HCT116 (cell line): ENCODE results near the gene ACADVL. TPM values are rescaled to one million over a fixed set of nuclear protein-coding genes. Genes with fewer than 3 reads are reported as not detected.
A peak's percentile ranks its signal among the peaks of the same experiment; 100 is the strongest.

ENCODE experiments used
- ATAC-seq: fragments of 200-7000 bp; cut with Tn5 transposase; 2 replicates; pipeline ENCODE4 v1.9.1; 2020; ENCODE audit warnings: mild to moderate bottlenecking, moderate library complexity
- BruUV-seq: library from RNA; stranded (reverse); fragments of 400-500 nt; replicated peaks from 2 replicates; lab custom pipeline; 2021; lab: Mats Ljungman, UMichigan
- CTCF ChIA-PET: fragments of 300-600 bp; sonication (Branson Sonifier 250); formaldehyde crosslinking; loops from one replicate; lab custom pipeline; 2021; ENCODE audit warnings: antibody characterized with exemption; lab: Charles Lee
- POLR2A ChIA-PET: fragments of 300-600, 350-600 bp; sonication (Branson Sonifier 250); formaldehyde crosslinking; loops from one replicate; lab custom pipeline; 2021; ENCODE audit warnings: antibody characterized with exemption; lab: Charles Lee
- RAD21 ChIA-PET, 2 experiments: fragments of 300-600 bp; sonication (Branson Sonifier 250); formaldehyde crosslinking; loops; one replicate each; lab custom pipeline; 2023; ENCODE audit warnings: low total read pairs in 2 of 2; ENCODE audit not compliant: uncharacterized antibody in 2 of 2, unreplicated experiment in 2 of 2, low non-redundant PET in 1 of 2; lab: Charles Lee
- DNase-seq: peaks from one replicate; pipeline ENCODE4 v3.0.0-alpha.2; 2010; ENCODE audit warnings: low read depth, low spot score
- H2AFZ ChIP-seq: fragments of 200-600 bp; shearing (Covaris generic), sonication (generic); 2 replicates; pipeline ENCODE4 v1.6.1; 2017; ENCODE audit warnings: low read depth, mixed run types, mixed read lengths, antibody characterized with exemption, low read length; ENCODE audit not compliant: poor library complexity, severe bottlenecking
- H3K27ac ChIP-seq: 2 replicates; pipeline ENCODE4 v1.5.1; 2012; ENCODE audit warnings: low read depth, low read length
- H3K27me3 ChIP-seq: fragments of 200-600 bp; sonication (generic); 2 replicates; pipeline ENCODE4 v1.6.1; 2016; ENCODE audit warnings: mixed run types, low read length, mixed read lengths; ENCODE audit not compliant: insufficient read depth
- H3K36me3 ChIP-seq, 2 experiments: fragments of 200-500 bp in 1 of 2; fragments of 200-600 bp in 1 of 2; sonication (Bioruptor generic) in 1 of 2; sonication (generic) in 1 of 2; 2 replicates each; pipeline versions ENCODE4 v1.5.1 to v1.6.1; 2014 to 2016; ENCODE audit warnings: low read length in 2 of 2, inconsistent platforms in 1 of 2, mixed read lengths in 1 of 2, mixed run types in 1 of 2; ENCODE audit not compliant: insufficient read depth in 2 of 2, control insufficient read depth in 1 of 2
- H3K4me1 ChIP-seq, 2 experiments: fragments of 200-600 bp in 1 of 2; sonication (generic) in 1 of 2; 2 replicates each; pipeline versions ENCODE4 v1.5.1 to v1.6.1; 2012 to 2017; ENCODE audit warnings: low read length in 2 of 2, inconsistent platforms in 1 of 2, mild to moderate bottlenecking in 1 of 2, mixed read lengths in 1 of 2, mixed run types in 1 of 2, moderate library complexity in 1 of 2; ENCODE audit not compliant: insufficient read depth in 2 of 2, control insufficient read depth in 1 of 2
- H3K4me2 ChIP-seq: fragments of 200-600 bp; sonication (generic); 2 replicates; pipeline ENCODE4 v1.6.1; 2017; ENCODE audit warnings: mixed run types, low read length, mixed read lengths
- H3K4me3 ChIP-seq, 2 experiments: fragments of 200-600 bp in 1 of 2; sonication (generic) in 1 of 2; replicated peaks in 1 of 2; 2 replicates each; pipeline ENCODE4 v1.5.1; 2011 to 2016; ENCODE audit warnings: low read length in 2 of 2, control low read depth in 1 of 2, low read depth in 1 of 2, mild to moderate bottlenecking in 1 of 2, mixed read lengths in 1 of 2, mixed run types in 1 of 2
- H3K79me2 ChIP-seq: fragments of 200-600 bp; sonication (generic); 2 replicates; pipeline ENCODE4 v1.6.1; 2017; ENCODE audit warnings: mild to moderate bottlenecking, mixed run types, low read length, moderate library complexity, mixed read lengths; ENCODE audit not compliant: insufficient read depth
- H3K9ac ChIP-seq: fragments of 200-600 bp; sonication (generic); 2 replicates; pipeline ENCODE4 v1.6.1; 2016; ENCODE audit warnings: low read length, mixed read lengths
- H3K9me2 ChIP-seq: fragments of 200-600 bp; sonication (generic), shearing (Covaris generic); 2 replicates; pipeline ENCODE4 v1.6.1; 2017; ENCODE audit warnings: mixed run types, mild to moderate bottlenecking, moderate library complexity; ENCODE audit not compliant: insufficient read depth
- H3K9me3 ChIP-seq, 2 experiments: fragments of 200-500 bp in 1 of 2; fragments of 200-600 bp in 1 of 2; sonication (Bioruptor generic) in 1 of 2; sonication (generic) in 1 of 2; 2 replicates each; pipeline ENCODE4 v1.6.1; 2014 to 2017; ENCODE audit warnings: low read length in 2 of 2, mixed read lengths in 2 of 2, inconsistent platforms in 1 of 2, low read depth in 1 of 2, mild to moderate bottlenecking in 1 of 2, mixed run types in 1 of 2, moderate library complexity in 1 of 2; ENCODE audit not compliant: control insufficient read depth in 1 of 2, insufficient read depth in 1 of 2
- H4K20me1 ChIP-seq: fragments of 200-600 bp; sonication (generic), shearing (Covaris generic); 2 replicates; pipeline ENCODE4 v1.6.1; 2017; ENCODE audit warnings: mixed run types, mild to moderate bottlenecking, moderate library complexity; ENCODE audit not compliant: insufficient read depth
- CTCF ChIP-seq, 3 experiments: fragments of 200-600 bp in 1 of 3; sonication (generic) in 1 of 3; IDR thresholded peaks in 2 of 3; conservative IDR thresholded peaks in 1 of 3; 2 replicates each; pipeline ENCODE4 v1.5.1; 2012 to 2017; ENCODE audit warnings: low read depth in 2 of 3, low read length in 2 of 3, antibody characterized with exemption in 1 of 3, borderline replicate concordance in 1 of 3, control low read depth in 1 of 3, mild to moderate bottlenecking in 1 of 3, mixed read lengths in 1 of 3, mixed run types in 1 of 3, moderate library complexity in 1 of 3; ENCODE audit not compliant: insufficient read depth in 1 of 3
- ELF1 ChIP-seq: IDR thresholded peaks from 2 replicates; pipeline ENCODE4 v1.6.1; 2012; ENCODE audit warnings: low read depth, borderline replicate concordance
- JUND ChIP-seq: IDR thresholded peaks from 2 replicates; pipeline ENCODE4 v1.6.1; 2012
- POLR2A ChIP-seq: IDR thresholded peaks from 2 replicates; pipeline ENCODE4 v1.7.0; 2011; ENCODE audit warnings: borderline replicate concordance; ENCODE audit not compliant: insufficient read depth, insufficient read length; ENCODE audit errors: extremely low read depth
- SP1 ChIP-seq: IDR thresholded peaks from 2 replicates; pipeline ENCODE4 v1.6.1; 2012; ENCODE audit warnings: low read depth
- SRF ChIP-seq: IDR thresholded peaks from 2 replicates; pipeline ENCODE4 v1.6.1; 2012; ENCODE audit warnings: low read depth
- ZBTB33 ChIP-seq: IDR thresholded peaks from 2 replicates; pipeline ENCODE4 v1.6.1; 2011; ENCODE audit warnings: mild to moderate bottlenecking, low read length, moderate library complexity; ENCODE audit not compliant: insufficient replicate concordance; ENCODE audit errors: extremely low read depth
- ZFX ChIP-seq: fragments of 450-650 bp; IDR thresholded peaks from 2 replicates; pipeline ENCODE4 v1.6.1; 2017
- ZNF274 ChIP-seq: fragments of 200-500 bp; sonication (Bioruptor generic); IDR thresholded peaks from 2 replicates; pipeline ENCODE4 v1.6.1; 2014; ENCODE audit warnings: mild to moderate bottlenecking, low read depth, low read length, inconsistent platforms
- intact Hi-C: fragments of 100-400 bp; cut with micrococcal nuclease; formaldehyde crosslinking; loops from 2 replicates; pipeline ENCODE4 v1.10.0; 2022
- total RNA-seq: library from RNA; stranded (reverse); gene quantifications from one replicate; pipeline ENCODE4 v1.2.1, GENCODE V29; 2021; ENCODE audit not compliant: unreplicated experiment

Gene ACADVL
- total RNA-seq, 1 experiment from 2014 or later: 554 TPM

DNA sequence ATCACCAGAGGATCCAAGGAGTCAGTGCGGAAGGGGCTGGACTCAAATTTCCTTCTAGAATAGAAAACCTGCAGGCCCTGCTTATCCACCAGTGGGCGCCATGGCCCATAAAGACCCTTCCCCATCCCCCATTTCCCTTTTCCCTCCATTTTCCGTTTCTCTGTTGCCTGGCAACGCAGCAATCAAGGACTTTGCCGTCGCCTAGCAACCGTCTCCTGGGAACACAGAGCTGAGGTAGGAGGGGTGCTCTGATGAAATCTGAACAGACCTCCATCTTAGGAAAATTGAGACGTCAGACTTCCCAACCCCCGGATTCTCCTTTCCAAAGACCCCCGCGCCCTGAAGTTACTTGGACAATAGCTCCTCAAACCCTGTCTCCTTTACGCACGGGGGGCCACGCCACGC, 5.8 kb upstream of the ACADVL start:
- Histone ChIP-seq H3K27ac (no peak overlapping the region), H3K4me1 (peaks cover 7 to 49% of the 10 kb centered on the region in 2 experiments; a peak in 3 of 4 replicates), H3K4me3 (no peak overlapping the region), H3K36me3 (no peaks in the 10 kb centered on the region), H3K9me3 (no peaks in the 10 kb centered on the region), H3K27me3 (no peaks in the 10 kb centered on the region), H3K9me2 (no peaks in the 10 kb centered on the region), H3K9ac (no peak overlapping the region), H3K79me2 (no peaks in the 10 kb centered on the region), H4K20me1 (no peaks in the 10 kb centered on the region), H2AFZ (no peak overlapping the region), H3K4me2 (peak overlapping the region; percentile 68)
- ChIA-PET RAD21 (interaction anchor here in 1 of 2 experiments (1.1 kb wide), 1 partner anchor 168 kb away, joined by 3 read pairs; no protein-coding TSS in a partner anchor), CTCF (interaction anchor here (1.0 to 2.7 kb wide), 3 partner anchors 53 to 178 kb away, joined by 3 to 19 read pairs (median 3); partner anchors contain the start of gene SLC16A13), POLR2A (interaction anchor here (1.2 to 1.3 kb wide), 3 partner anchors 29 to 168 kb away, joined by 3 to 4 read pairs (median 3); partner anchors contain the start of gene GABARAP)
- DNase-seq (peak; percentile 72), ATAC-seq (peak; percentile 15)
- TF ChIP-seq JUND (no peak), CTCF (IDR thresholded peaks at IDR 0.05 in 2 of 3, conservative IDR thresholded peaks at IDR 0.05 in 1 of 3; ENCODE audit: borderline replicate concordance in 1 of 3, insufficient read depth in 1 of 3, low read depth in 2 of 3, low read length in 2 of 3) (peak in 2 of 3 experiments; percentile 48 to 54; a peak in 4 of 6 replicates)
- no TSS peak for BruUV-seq
- intact Hi-C loops: loop anchor here (1.0 kb wide), 1 partner anchor 168 kb away; no protein-coding TSS in a partner anchor

DNA sequence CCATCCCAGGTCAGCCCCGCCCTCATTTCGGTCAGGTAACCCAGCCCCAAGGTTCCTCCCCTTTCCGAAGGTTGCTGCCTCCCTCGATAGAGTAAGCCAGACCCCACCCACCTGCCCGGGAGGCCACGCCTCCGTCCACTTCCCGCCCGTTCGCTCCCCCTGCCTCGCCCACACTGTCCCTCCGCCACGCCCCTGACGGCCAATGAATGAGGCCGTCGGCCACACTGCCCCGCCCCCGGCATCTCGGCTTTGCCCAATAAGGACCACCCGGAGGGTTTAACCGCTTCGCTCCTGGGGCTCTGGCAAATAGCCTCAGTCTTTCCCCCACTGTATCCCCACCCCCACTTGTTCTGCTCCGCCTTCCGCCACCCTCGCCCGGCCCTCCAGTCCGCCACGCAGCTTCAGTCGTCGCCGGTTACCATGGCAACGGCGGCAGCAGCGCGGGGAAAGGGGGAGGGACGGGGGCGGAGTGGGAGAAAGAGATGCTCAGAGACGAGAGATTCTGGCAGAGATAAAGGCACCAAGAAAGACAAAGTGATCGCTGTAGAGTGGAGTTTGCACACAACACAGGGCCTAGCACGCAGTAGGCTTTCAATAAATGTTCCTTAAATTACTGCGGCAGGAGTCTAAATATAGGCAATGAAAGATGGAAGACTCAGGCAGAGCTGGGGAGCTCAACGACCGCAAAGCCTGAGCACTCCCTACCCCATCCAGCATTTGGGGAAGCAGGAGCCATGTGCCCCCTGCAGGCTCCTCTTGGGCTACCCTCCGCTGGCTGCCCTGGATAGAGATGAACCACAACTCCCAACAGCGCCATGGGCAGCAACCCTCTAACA, 5.2 kb upstream of the ACADVL start:
- Histone ChIP-seq H3K36me3 (no peaks in the 10 kb centered on the region), H3K27me3 (no peaks in the 10 kb centered on the region), H3K27ac (peak overlapping the region; percentile 43), H3K9me3 (no peaks in the 10 kb centered on the region), H2AFZ (no peak overlapping the region), H3K4me1 (peaks cover 10 to 55% of the 10 kb centered on the region in 2 experiments; a peak in 3 of 4 replicates), H3K4me3 (peak overlapping the region; percentile 25 to 50), H3K4me2 (peak overlapping the region; percentile 68), H3K79me2 (no peaks in the 10 kb centered on the region), H4K20me1 (no peaks in the 10 kb centered on the region), H3K9me2 (no peaks in the 10 kb centered on the region), H3K9ac (peak overlapping the region; percentile 43)
- POLR2A ChIA-PET: interaction anchor here (0.5 to 1.3 kb wide), 4 partner anchors 23 to 169 kb away, joined by 3 to 4 read pairs (median 4); partner anchors contain the start of gene GABARAP
- RAD21 ChIA-PET: interaction anchor here (0.7 to 1.1 kb wide), 2 partner anchors 169 to 1755 kb away, joined by 3 read pairs; no protein-coding TSS in a partner anchor
- DNase-seq: peak; percentile 96
- CTCF ChIA-PET: interaction anchor here (1.0 to 2.7 kb wide), 3 partner anchors 52 to 179 kb away, joined by 3 to 19 read pairs (median 3); partner anchors contain the start of gene SLC16A13
- intact Hi-C loops: loop anchor here (1.0 kb wide), 1 partner anchor 168 kb away; no protein-coding TSS in a partner anchor
- ATAC-seq: peak; percentile 83
- BruUV-seq: no TSS peak
- TF ChIP-seq SRF (no peak; the same call in 1 of the 2 replicates), ZFX (no peak), POLR2A (no peak), ELF1 (no peak), ZBTB33 (no peak), SP1 (peak; percentile 68), CTCF (IDR thresholded peaks at IDR 0.05 in 2 of 3, conservative IDR thresholded peaks at IDR 0.05 in 1 of 3; ENCODE audit: borderline replicate concordance in 1 of 3, insufficient read depth in 1 of 3, low read depth in 2 of 3, low read length in 2 of 3) (peak in 2 of 3 experiments; percentile 56 to 66; a peak in 4 of 6 replicates), ZNF274 (no peak)
